Stimulated activated CD4-positive, alpha-beta T cell treated with anti-CD3 and anti-CD28 coated beads, Interleukin-2, amount 100 ng/mL, for 24 hours (primary cell): ENCODE results near the gene SLC41A1.
A peak's percentile ranks its signal among the peaks of the same experiment; 100 is the strongest.

Experiments used
- DNase-seq, 2 donors: peaks; one replicate each; pipeline ENCODE4 v3.0.0-alpha.2; 2020

Gene SLC41A1

GRCh38 chr1:205750138-205751035, 62.6 kb downstream of the SLC41A1 start, which contains the start of gene NUCKS1:
Gene NUCKS1 (minus strand): TSS chr1:205750182. CDS start chr1:205749973, 209 bp downstream.
- peak; percentile 95 to 96 for DNase-seq

- DNase-seq, result peak; percentile 96 to 97
These were observed 63.5 kb downstream of the SLC41A1 start for GRCh38 chr1:205749234-205750137.

GRCh38 chr1:205748403-205749233, 64.4 kb downstream of the SLC41A1 start:
- DNase-seq, result peak; percentile 22 to 36

- no peak for DNase-seq
These were observed 66.1 kb downstream of the SLC41A1 start for GRCh38 chr1:205746757-205747412.

GRCh38 chr1:205744403-205744802, 68.6 kb downstream of the SLC41A1 start:
- DNase-seq, result no peak

GRCh38 chr1:205743977-205744376, 69.0 kb downstream of the SLC41A1 start:
- DNase-seq, result no peak

- no peak for DNase-seq
These were observed 71.3 kb downstream of the SLC41A1 start for GRCh38 chr1:205741681-205742080.

- no peak for DNase-seq
These were observed 73.4 kb downstream of the SLC41A1 start for GRCh38 chr1:205739348-205740160.
